Upper lobe of left lung (tissue), 6 donors: ENCODE data around the gene WDR81. TPM values are rescaled to one million over a fixed set of nuclear protein-coding genes. Genes with fewer than 3 reads are reported as not detected.

ENCODE experiments used
- ATAC-seq, 2 donors: fragments of 200-7000 bp; cut with Tn5 transposase; one replicate each; pipeline ENCODE4 v1.9.1; 2022; ENCODE audit warnings: mild to moderate bottlenecking in 2 of 2, moderate library complexity in 2 of 2; ENCODE audit not compliant: low FRiP score in 2 of 2
- DNase-seq, 2 donors: peaks; one replicate each; pipeline ENCODE4 v3.0.0-alpha.2; 2019 to 2020
- H3K27ac ChIP-seq, 4 donors: fragments of 200-600 bp; sonication (generic); one replicate each; pipeline ENCODE4 v1.5.1; 2016 to 2019
- H3K27me3 ChIP-seq, 4 donors: fragments of 200-600 bp; sonication (generic); one replicate each; pipeline ENCODE4 v1.5.1; 2017 to 2019
- H3K36me3 ChIP-seq, 4 donors: fragments of 200-600 bp; sonication (generic); one replicate each; pipeline ENCODE4 v1.5.1; 2016 to 2019
- H3K4me1 ChIP-seq, 4 donors: fragments of 200-600 bp; sonication (generic); one replicate each; pipeline ENCODE4 v1.5.1; 2018 to 2019
- H3K4me3 ChIP-seq, 4 donors: fragments of 200-600 bp; sonication (generic); one replicate each; pipeline ENCODE4 v1.5.1; 2017 to 2019; ENCODE audit warnings: mild to moderate bottlenecking in 2 of 4, moderate library complexity in 1 of 4
- H3K9me3 ChIP-seq, 4 donors: fragments of 200-600 bp; sonication (generic); one replicate each; pipeline ENCODE4 v1.5.1; 2018 to 2019
- CTCF ChIP-seq, 6 experiments: fragments of 450-650 bp in 4 of 6; fragments of 200-600 bp in 2 of 6; sonication (generic) in 2 of 6; IDR thresholded peaks; one replicate each; pipeline ENCODE4 v1.5.1; 2016 to 2019; ENCODE audit warnings: antibody characterized with exemption in 6 of 6
- EP300 ChIP-seq, 4 donors: sonication (generic); formaldehyde crosslinking; IDR thresholded peaks; one replicate each; pipeline ENCODE4 v1.5.1; 2017; ENCODE audit warnings: antibody characterized with exemption in 4 of 4, control low read depth in 2 of 4
- POLR2A ChIP-seq, 4 donors: fragments of 450-650 bp; IDR thresholded peaks; one replicate each; pipeline ENCODE4 v1.5.1; 2016 to 2017; ENCODE audit warnings: antibody characterized with exemption in 4 of 4, mild to moderate bottlenecking in 2 of 4
- POLR2AphosphoS5 ChIP-seq, 2 donors: sonication (generic); formaldehyde crosslinking; IDR thresholded peaks; one replicate each; pipeline ENCODE4 v1.5.1; 2017; ENCODE audit warnings: antibody characterized with exemption in 2 of 2
- WGBS, 2 donors: methylation state at CpG; one replicate each; pipeline ENCODE4 v1.1.5; 2017 to 2018; 5-methylcytosine and 5-hydroxymethylcytosine counted together
- total RNA-seq, 6 donors: library from RNA; depleted of rRNA in 4 of 6; stranded (reverse); fragments of >200 nt in 4 of 6; gene quantifications; one replicate each; pipeline versions ENCODE4 v1.1.0 to v1.2.1, GENCODE V29; 2016 to 2021
- donor health status: DM: no; HTN: no; CAD: no; lungs with moderate emphysema.
- donor health status: DM: no; HTN: yes; CAD: no; lungs with severe emphysema.

WDR81 gene
- total RNA-seq, 6 donors from 2014 or later, result 47.4 to 162 (median 60.8) TPM

- no peak overlapping the region for H3K4me3 ChIP-seq
- H3K27ac ChIP-seq, result peak overlapping the region in 3 of 4 donors; percentile 5 to 71 (median 65)
- no peak for ATAC-seq
- no peaks in the 10 kb centered on the region for H3K9me3 ChIP-seq
- TF ChIP-seq CTCF (IDR thresholded peaks at IDR 0.05), result no peak
- TF ChIP-seq POLR2A (IDR thresholded peaks at IDR 0.05), result no peak
- TF ChIP-seq EP300 (IDR thresholded peaks at IDR 0.05), result no peak
- no peak for TF ChIP-seq POLR2AphosphoS5 (IDR thresholded peaks at IDR 0.05)
- H3K36me3 ChIP-seq, result peaks cover 0 to 9% (median 6%) of the 10 kb centered on the region in 4 donors
- H3K27me3 ChIP-seq, result no peaks in the 10 kb centered on the region
- WGBS, 2 donors, result 92 to 93% methylated on average over 20 to 21 of the region's 21 CpGs
- peaks cover 15 to 42% (median 23%) of the 10 kb centered on the region in 4 donors for H3K4me1 ChIP-seq
- no peak for DNase-seq
Observed at GRCh38 chr17:1774390-1775176, 50.1 kb downstream of the WDR81 start.

GRCh38 chr17:1776328-1776727 is 51.8 kb downstream of the WDR81 start:
- Histone ChIP-seq H3K4me1 (peaks cover 22 to 48% (median 33%) of the 10 kb centered on the region in 4 donors), H3K9me3 (no peaks in the 10 kb centered on the region), H3K36me3 (peaks cover 0 to 15% (median 9%) of the 10 kb centered on the region in 4 donors), H3K4me3 (no peak overlapping the region), H3K27me3 (no peaks in the 10 kb centered on the region), H3K27ac (peak overlapping the region in 2 of 4 donors; percentile 35 to 97)
- TF ChIP-seq POLR2A (IDR thresholded peaks at IDR 0.05) (no peak), CTCF (IDR thresholded peaks at IDR 0.05) (no peak), POLR2AphosphoS5 (IDR thresholded peaks at IDR 0.05) (no peak)
- WGBS, 2 donors, result 88% methylated on average over 10 of the region's 10 CpGs
- ATAC-seq, result no peak
- no peak for DNase-seq

GRCh38 chr17:1776857-1777256 is 52.4 kb downstream of the WDR81 start:
- ATAC-seq (no peak), DNase-seq (no peak)
- no peak overlapping the region for H3K4me3 ChIP-seq
- H3K27me3 ChIP-seq, result no peaks in the 10 kb centered on the region
- WGBS, 2 donors, result 87% methylated on average over 7 of the region's 7 CpGs
- peaks cover 21 to 50% (median 38%) of the 10 kb centered on the region in 4 donors for H3K4me1 ChIP-seq
- H3K27ac ChIP-seq, result peak overlapping the region in 2 of 4 donors; percentile 35 to 97
- TF ChIP-seq EP300 (IDR thresholded peaks at IDR 0.05) (no peak), POLR2AphosphoS5 (IDR thresholded peaks at IDR 0.05) (no peak), POLR2A (IDR thresholded peaks at IDR 0.05) (no peak), CTCF (IDR thresholded peaks at IDR 0.05) (no peak)
- peaks cover 0 to 15% (median 9%) of the 10 kb centered on the region in 4 donors for H3K36me3 ChIP-seq
- no peaks in the 10 kb centered on the region for H3K9me3 ChIP-seq

- TF ChIP-seq CTCF (IDR thresholded peaks at IDR 0.05), result no peak
- no peak for TF ChIP-seq POLR2A (IDR thresholded peaks at IDR 0.05)
- TF ChIP-seq EP300 (IDR thresholded peaks at IDR 0.05), result peak in 2 of 4 donors; percentile 27 to 69
- TF ChIP-seq POLR2AphosphoS5 (IDR thresholded peaks at IDR 0.05), result no peak
- no peak overlapping the region for H3K4me3 ChIP-seq
- peaks cover 0 to 15% (median 9%) of the 10 kb centered on the region in 4 donors for H3K36me3 ChIP-seq
- DNase-seq (peak in 1 of 2 donors; percentile 74), ATAC-seq (peak; percentile 24 to 61)
- H3K9me3 ChIP-seq, result no peaks in the 10 kb centered on the region
- 30 to 35% methylated on average over 8 of the region's 8 CpGs for WGBS, 2 donors
- H3K27me3 ChIP-seq, result no peaks in the 10 kb centered on the region
- peaks cover 43 to 70% (median 52%) of the 10 kb centered on the region in 4 donors for H3K4me1 ChIP-seq
- H3K27ac ChIP-seq, result peak overlapping the region; percentile 95 to 98 (median 96)
Observed at GRCh38 chr17:1779571-1780131, 55.1 kb downstream of the WDR81 start.
